IPS DF 19.7 (cell line): ENCODE measurements around the gene CCT6A.
"Not testable (repeated sequence)": the region's sequence is repeated elsewhere in the genome, so short reads cannot be mapped to it uniquely, and the experiment has no call there.

Experiments used
- DNase-seq: peaks from one replicate; pipeline ENCODE4 v3.0.0-alpha.2; 2013; ENCODE audit warnings: low read depth, low spot score

Gene CCT6A

DNA sequence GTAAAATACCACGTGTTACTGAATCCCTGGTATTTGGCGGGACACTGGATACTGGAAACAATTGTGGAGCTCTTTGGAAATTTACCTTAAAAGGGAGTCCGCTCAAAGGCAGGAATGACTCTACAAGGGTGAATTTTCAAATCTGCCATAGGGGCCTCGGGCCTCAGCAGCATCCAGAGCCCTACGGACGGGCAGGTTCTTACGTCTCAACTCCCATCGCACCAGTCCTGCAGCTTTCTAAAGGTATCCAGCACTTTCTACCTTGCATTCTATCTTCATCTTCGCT lies 569 bp upstream of the CCT6A start:
- no peak for DNase-seq

- DNase-seq = no peak
Observed at GRCh38 chr7:56053379-56053778, 1.8 kb downstream of the CCT6A start.

DNA sequence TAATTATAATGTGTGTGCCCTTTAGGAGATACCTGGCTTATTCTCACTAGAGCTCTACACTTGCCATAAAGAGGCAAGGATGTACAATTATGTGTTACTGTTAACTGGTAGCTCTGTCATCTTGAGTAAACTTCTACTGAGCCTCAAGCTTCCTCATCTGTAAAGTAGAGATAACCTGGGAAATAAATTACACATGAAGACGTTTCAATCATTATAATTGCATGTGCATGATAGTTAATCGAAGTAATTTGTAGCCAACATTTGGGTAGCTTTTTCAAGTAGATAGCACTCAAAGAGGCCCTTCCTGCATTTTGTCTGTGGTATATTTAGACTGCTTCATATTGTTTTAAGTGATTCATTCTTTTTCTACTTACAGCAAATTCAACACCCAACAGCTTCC lies 2.4 kb downstream of the CCT6A start:
- no peak for DNase-seq

DNA sequence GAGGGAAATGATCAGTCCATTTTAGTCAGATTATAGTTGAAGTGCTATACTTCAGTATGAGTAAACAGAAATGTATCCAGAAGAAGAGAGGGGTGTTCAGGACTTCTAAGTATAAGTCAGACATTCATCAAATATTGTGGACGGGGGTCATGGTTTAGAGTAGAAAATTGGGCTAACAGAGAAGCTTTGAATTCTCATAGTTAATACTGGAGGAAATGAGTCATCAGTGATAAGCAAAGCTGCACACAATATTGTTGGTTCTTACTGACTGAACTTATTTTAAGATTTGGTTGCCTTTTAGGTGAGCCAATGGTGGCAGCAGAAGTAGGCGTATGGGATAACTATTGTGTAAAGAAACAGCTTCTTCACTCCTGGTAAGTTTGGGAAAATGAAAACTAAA lies 10.8 kb downstream of the CCT6A start:
- DNase-seq = no peak

DNA sequence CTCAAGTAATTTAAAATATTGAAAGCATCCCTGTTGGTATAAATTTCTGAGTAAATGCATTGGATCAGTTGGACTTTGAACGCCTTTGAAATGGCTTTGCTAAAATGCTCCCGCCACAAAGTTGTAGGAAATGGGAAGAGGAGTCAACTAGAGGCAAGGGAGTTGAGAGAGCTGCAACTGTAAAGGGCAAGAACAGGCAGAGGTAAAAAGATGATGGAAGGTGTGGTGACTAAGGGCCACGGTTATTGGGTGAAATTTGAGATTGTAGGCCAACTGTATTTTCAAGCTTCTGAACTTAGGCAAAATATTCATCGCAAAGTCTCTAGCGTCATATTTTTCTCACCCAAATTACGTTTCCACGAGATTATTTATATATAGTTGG lies 11.9 kb downstream of the CCT6A start:
- DNase-seq = no peak

GRCh38 chr7:56063882-56064625 lies 12.5 kb downstream of the CCT6A start, which contains the start of gene SUMF2:
SUMF2 (plus strand) TSS chr7:56064286; CDS start chr7:56064312, 26 bp downstream.
- DNase-seq = peak; percentile 70

GRCh38 chr7:56066376-56066775 lies 14.8 kb downstream of the CCT6A start:
- not testable (repeated sequence) for DNase-seq

- DNase-seq = peak; percentile 45
Observed at GRCh38 chr7:56074371-56074791, 22.8 kb downstream of the CCT6A start.

- DNase-seq = no peak
Observed at GRCh38 chr7:56077681-56078080, 26.1 kb downstream of the CCT6A start.

- no peak for DNase-seq
Observed at GRCh38 chr7:56078196-56078595, 26.6 kb downstream of the CCT6A start.

- no peak for DNase-seq
Observed at GRCh38 chr7:56079450-56080185, 28.1 kb downstream of the CCT6A start.

GRCh38 chr7:56080726-56081435 lies 29.3 kb downstream of the CCT6A start:
- not testable (repeated sequence) for DNase-seq

DNA sequence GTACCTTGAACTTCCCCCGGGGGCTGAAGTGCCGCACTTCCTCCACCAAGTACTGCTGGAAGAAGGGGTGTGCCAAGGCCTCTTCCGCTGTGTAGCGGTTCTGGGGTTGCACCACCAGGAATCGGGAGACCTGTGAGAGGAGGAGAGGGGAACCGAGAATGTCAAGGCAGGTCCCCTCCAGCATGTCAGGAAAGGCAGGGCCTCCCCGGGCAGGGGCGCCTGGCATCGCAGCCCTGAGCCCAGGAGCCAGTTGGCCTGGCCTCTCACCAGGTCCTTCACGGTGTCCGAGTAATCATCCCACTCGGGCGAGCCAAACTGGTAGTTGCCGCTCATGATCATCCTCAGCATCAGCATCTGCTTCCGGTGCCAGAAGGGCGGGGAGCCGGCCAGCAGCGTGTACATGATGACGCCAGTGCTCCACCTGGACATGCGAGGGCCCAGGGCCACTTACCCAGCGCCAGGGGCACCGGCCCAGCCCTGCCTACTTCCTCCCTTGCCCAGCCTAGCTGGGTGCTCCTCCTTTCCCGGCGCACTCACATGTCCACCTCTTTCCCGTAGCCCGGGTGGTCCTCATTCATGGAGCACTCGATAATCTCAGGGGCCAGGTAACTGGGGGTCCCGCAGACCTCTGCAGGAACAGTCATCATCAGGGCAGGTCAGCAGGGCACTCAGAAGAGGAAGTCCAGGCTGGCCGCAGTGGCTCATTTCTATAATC lies 30.2 kb downstream of the CCT6A start:
- DNase-seq = no peak

- DNase-seq = no peak
Observed at GRCh38 chr7:56083150-56083785, 31.7 kb downstream of the CCT6A start.

GRCh38 chr7:56086761-56087160 lies 35.2 kb downstream of the CCT6A start:
- DNase-seq = no peak

DNA sequence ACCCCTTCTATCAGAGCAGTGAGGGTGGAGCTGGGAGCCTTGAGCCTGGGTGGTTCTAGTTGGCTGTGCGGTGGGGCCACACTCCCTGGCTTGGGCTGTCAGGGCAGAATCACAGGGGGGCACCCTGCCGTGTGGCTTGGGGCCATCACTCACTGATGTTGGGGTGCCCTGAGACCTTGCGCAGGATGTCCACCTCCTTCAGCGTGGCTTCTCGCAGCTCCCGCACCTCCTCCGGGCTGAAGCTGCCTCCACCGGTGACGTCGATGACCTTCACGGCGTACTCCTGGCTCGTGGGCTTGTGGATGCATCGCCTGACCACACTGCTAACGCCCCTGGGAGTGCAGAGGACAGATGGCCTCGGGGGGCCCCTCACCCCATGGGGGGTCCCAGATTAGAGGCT lies 35.9 kb downstream of the CCT6A start:
- no peak for DNase-seq

DNA sequence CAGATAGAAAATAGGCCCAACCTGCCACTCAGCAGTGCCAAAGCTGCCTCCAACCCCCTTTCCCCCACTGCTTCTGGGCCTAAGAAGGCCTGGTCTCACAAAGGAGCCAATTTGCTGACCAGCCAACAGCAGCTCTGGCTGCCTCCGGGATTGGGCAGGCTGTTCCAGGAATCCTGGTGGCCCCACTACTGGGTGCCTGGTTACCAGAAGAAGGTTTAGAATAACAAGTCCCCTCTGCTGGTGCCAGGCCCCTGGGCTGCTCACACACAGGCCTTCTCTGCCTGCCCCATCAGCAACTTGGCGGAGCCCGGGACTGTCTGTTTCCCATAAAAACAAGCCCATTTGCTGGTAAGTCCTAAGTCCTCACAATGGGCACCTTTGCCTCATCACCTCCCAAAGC lies 40.0 kb downstream of the CCT6A start:
- no peak for DNase-seq

DNA sequence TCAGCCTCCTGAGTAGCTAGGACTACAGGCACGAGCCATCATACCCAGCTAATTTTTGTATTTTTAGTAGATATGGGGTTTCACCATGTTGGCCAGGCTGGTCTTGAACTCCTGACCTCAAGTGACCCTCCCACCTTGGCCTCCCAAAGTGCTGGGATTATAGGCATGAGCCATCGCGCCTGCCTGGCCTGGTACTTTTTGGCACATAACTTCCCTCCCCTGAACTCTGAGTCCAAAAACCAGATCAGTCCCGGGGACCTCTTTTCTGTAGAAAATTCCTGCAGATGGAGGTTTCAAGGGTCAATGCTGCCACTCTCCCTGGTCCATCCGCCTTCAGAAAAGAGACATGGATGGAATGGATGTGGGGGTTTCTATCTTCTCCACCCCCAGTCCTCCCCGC lies 40.8 kb downstream of the CCT6A start:
- DNase-seq = not testable (repeated sequence)

- no peak for DNase-seq
Observed at GRCh38 chr7:56092789-56093531, 41.4 kb downstream of the CCT6A start, which contains the start of gene PHKG1. PHKG1 (minus strand) TSS chr7:56092952; CDS start chr7:56088941, 4,011 bp downstream.

- DNase-seq = no peak
Observed at GRCh38 chr7:56097700-56098099, 46.1 kb downstream of the CCT6A start.
